Mesenchymal stem cell (in vitro differentiated cells and primary cell): Measurements from ENCODE around the gene MAPKAPK2.
"Not testable (repeated sequence)": the region's sequence is repeated elsewhere in the genome, so short reads cannot be mapped to it uniquely, and the experiment has no call there.

ENCODE experiments used
- DNase-seq: peaks from one replicate; pipeline ENCODE4 v3.0.0-alpha.2; 2013
- H2AFZ ChIP-seq: one replicate; pipeline ENCODE4 v1.6.1; 2013; ENCODE audit warnings: low read depth, mild to moderate bottlenecking, control low read depth, inconsistent platforms, low read length, moderate library complexity
- H2AK5ac ChIP-seq: 2 replicates; pipeline ENCODE4 v1.6.1; 2013; ENCODE audit warnings: low read length, moderate library complexity, mild to moderate bottlenecking, inconsistent platforms; ENCODE audit not compliant: severe bottlenecking
- H2BK120ac ChIP-seq: one replicate; pipeline ENCODE4 v1.6.1; 2013; ENCODE audit warnings: low read depth, mild to moderate bottlenecking, inconsistent platforms, low read length, moderate library complexity
- H2BK12ac ChIP-seq, 2 experiments: one replicate each; pipeline ENCODE4 v1.6.1; 2013; ENCODE audit warnings: inconsistent platforms in 2 of 2, low read length in 2 of 2, mild to moderate bottlenecking in 2 of 2, moderate library complexity in 2 of 2, control low read depth in 1 of 2
- H2BK15ac ChIP-seq: one replicate; pipeline ENCODE4 v1.6.1; 2013; ENCODE audit warnings: mild to moderate bottlenecking, low read depth, inconsistent platforms; ENCODE audit not compliant: poor library complexity, severe bottlenecking
- H2BK5ac ChIP-seq: 2 replicates; pipeline ENCODE4 v1.6.1; 2013; ENCODE audit warnings: low read depth, mild to moderate bottlenecking, low read length, control low read depth, inconsistent platforms; ENCODE audit not compliant: poor library complexity, severe bottlenecking
- H3K14ac ChIP-seq, 2 experiments: one replicate each; pipeline ENCODE4 v1.6.1; 2013; ENCODE audit warnings: inconsistent platforms in 2 of 2, low read length in 2 of 2, control low read depth in 1 of 2, mild to moderate bottlenecking in 1 of 2, moderate library complexity in 1 of 2
- H3K18ac ChIP-seq, 2 experiments: one replicate each; pipeline ENCODE4 v1.6.1; 2013; ENCODE audit warnings: inconsistent platforms in 2 of 2, low read length in 2 of 2, control low read depth in 1 of 2, low read depth in 1 of 2, mild to moderate bottlenecking in 1 of 2
- H3K23ac ChIP-seq, 2 experiments: one replicate each; pipeline ENCODE4 v1.6.1; 2013; ENCODE audit warnings: inconsistent platforms in 2 of 2, low read length in 2 of 2, mild to moderate bottlenecking in 2 of 2, moderate library complexity in 2 of 2, control low read depth in 1 of 2
- H3K27ac ChIP-seq: 2 replicates; pipeline ENCODE4 v1.5.1; 2013; ENCODE audit warnings: mild to moderate bottlenecking, moderate library complexity, low read length, control low read depth, inconsistent platforms; ENCODE audit not compliant: poor library complexity, severe bottlenecking
- H3K27me3 ChIP-seq, 2 experiments: 2 replicates each; pipeline versions ENCODE4 v1.6.1 to v1.7.0; 2013; ENCODE audit warnings: low read length in 2 of 2, mild to moderate bottlenecking in 2 of 2, moderate library complexity in 2 of 2, control low read depth in 1 of 2, inconsistent platforms in 1 of 2; ENCODE audit not compliant: control insufficient read depth in 1 of 2, insufficient read depth in 1 of 2
- H3K36me3 ChIP-seq, 2 experiments: 2 replicates each; pipeline versions ENCODE4 v1.6.1 to v1.7.0; 2013; ENCODE audit warnings: low read length in 2 of 2, control low read depth in 1 of 2, inconsistent platforms in 1 of 2, low read depth in 1 of 2, mild to moderate bottlenecking in 1 of 2; ENCODE audit not compliant: insufficient read depth in 2 of 2, control insufficient read depth in 1 of 2
- H3K4ac ChIP-seq, 2 experiments: one replicate each; pipeline ENCODE4 v1.6.1; 2013; ENCODE audit warnings: inconsistent platforms in 2 of 2, low read length in 2 of 2, mild to moderate bottlenecking in 2 of 2, moderate library complexity in 2 of 2, control low read depth in 1 of 2, low read depth in 1 of 2
- H3K4me1 ChIP-seq: 2 replicates; pipeline ENCODE4 v1.6.1; 2013; ENCODE audit warnings: low read depth, low read length, control low read depth; ENCODE audit not compliant: control insufficient read depth, insufficient read depth
- H3K4me2 ChIP-seq: 2 replicates; pipeline ENCODE4 v1.6.1; 2013; ENCODE audit warnings: low read length, mild to moderate bottlenecking, inconsistent platforms; ENCODE audit not compliant: poor library complexity, severe bottlenecking
- H3K4me3 ChIP-seq, 2 experiments: 2 replicates each; pipeline versions ENCODE4 v1.5.1 to v1.7.0; 2013; ENCODE audit warnings: low read length in 2 of 2, mild to moderate bottlenecking in 2 of 2, control low read depth in 1 of 2, low read depth in 1 of 2; ENCODE audit not compliant: insufficient read depth in 1 of 2
- H3K79me1 ChIP-seq: replicated peaks from 2 replicates; pipeline ENCODE4 v1.6.1; 2013; ENCODE audit warnings: mild to moderate bottlenecking, control low read depth, low read length, inconsistent platforms; ENCODE audit not compliant: poor library complexity, severe bottlenecking
- H3K9ac ChIP-seq: 2 replicates; pipeline ENCODE4 v1.7.0; 2013; ENCODE audit warnings: mild to moderate bottlenecking, low read length, moderate library complexity
- H3K9me3 ChIP-seq: 2 replicates; pipeline ENCODE4 v1.7.0; 2013; ENCODE audit warnings: mild to moderate bottlenecking, low read length; ENCODE audit not compliant: control insufficient read depth
- H4K8ac ChIP-seq: one replicate; pipeline ENCODE4 v1.6.1; 2013; ENCODE audit warnings: inconsistent platforms, mild to moderate bottlenecking, low read length, moderate library complexity
- H4K91ac ChIP-seq: one replicate; pipeline ENCODE4 v1.6.1; 2013; ENCODE audit warnings: mild to moderate bottlenecking, low read length, inconsistent platforms
- WGBS: methylation state at CpG from one replicate; pipeline ENCODE4 v1.1.7; 2013; ENCODE audit warnings: mixed read lengths; 5-methylcytosine and 5-hydroxymethylcytosine counted together

The MAPKAPK2 gene

DNA sequence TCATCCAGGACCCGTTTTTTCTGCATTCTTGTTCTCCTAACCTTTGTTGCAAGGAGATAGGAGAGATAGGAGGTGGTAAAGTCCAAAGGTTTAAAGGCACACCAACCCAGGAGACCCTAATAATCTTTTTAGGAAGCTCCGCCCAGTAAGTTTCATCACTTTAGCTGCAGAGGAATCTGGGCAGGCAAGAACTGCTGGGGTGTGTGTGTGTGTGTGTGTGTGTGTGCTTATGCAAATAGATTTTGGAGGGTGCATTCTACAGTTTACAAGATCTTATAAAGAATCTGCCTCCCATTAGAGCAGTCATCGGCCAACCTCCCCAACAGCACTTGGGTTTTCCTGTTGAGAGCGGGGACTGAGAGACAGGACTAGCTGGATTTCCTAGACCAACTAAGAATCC is 91.5 kb downstream of the MAPKAPK2 start:
- Histone ChIP-seq H3K4ac (no peak overlapping the region), H3K18ac (no peak overlapping the region), H3K9me3 (no peaks in the 10 kb centered on the region), H2BK5ac (no peak overlapping the region), H4K8ac (no peak overlapping the region), H2AK5ac (no peak overlapping the region), H3K4me2 (no peak overlapping the region), H3K79me1 (no peaks in the 10 kb centered on the region), H4K91ac (no peak overlapping the region), H2BK15ac (no peak overlapping the region), H3K4me3 (no peak overlapping the region), H3K36me3 (no peaks in the 10 kb centered on the region), H3K27ac (no peak overlapping the region), H3K9ac (no peak overlapping the region), H2BK120ac (no peak overlapping the region), H3K4me1 (no peaks in the 10 kb centered on the region), H2BK12ac (no peak overlapping the region), H3K14ac (no peak overlapping the region), H3K27me3 (peaks cover 33 to 36% of the 10 kb centered on the region in 2 experiments), H3K23ac (no peak overlapping the region), H2AFZ (no peak overlapping the region)
- 85% methylated on average over 4 of the region's 4 CpGs for WGBS
- no peak for DNase-seq

DNA sequence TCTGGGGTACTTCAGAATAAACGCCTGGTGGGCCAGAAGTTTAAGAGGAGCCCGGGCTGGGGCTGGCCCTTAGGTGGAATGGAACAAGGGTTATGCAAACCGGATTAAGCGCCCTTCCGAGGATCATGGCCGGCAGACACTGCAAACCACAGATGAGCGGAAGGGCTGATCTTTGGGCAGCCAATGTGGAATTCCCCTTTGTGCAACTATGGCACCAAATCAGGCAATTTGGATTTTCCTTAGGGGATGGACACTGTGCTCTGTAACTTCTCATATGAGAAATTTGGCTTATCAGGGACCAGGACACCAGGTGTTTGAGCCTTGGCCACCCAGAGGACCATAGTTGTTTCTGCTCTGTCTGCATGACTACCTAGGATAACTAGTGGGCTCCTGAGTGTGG is 93.3 kb downstream of the MAPKAPK2 start:
- Histone ChIP-seq H3K27ac (no peak overlapping the region), H2BK120ac (no peak overlapping the region), H2BK12ac (peak overlapping the region in 1 of 2 experiments; percentile 22), H3K14ac (no peak overlapping the region), H2AFZ (no peak overlapping the region), H3K27me3 (peaks cover 19 to 30% of the 10 kb centered on the region in 2 experiments), H3K23ac (no peak overlapping the region), H3K4me1 (no peaks in the 10 kb centered on the region), H3K9ac (no peak overlapping the region), H3K4me3 (no peak overlapping the region), H4K91ac (no peak overlapping the region), H3K18ac (no peak overlapping the region), H3K4me2 (no peak overlapping the region), H2BK15ac (no peak overlapping the region), H3K9me3 (no peaks in the 10 kb centered on the region), H3K4ac (no peak overlapping the region), H4K8ac (no peak overlapping the region), H3K79me1 (no peaks in the 10 kb centered on the region), H3K36me3 (no peaks in the 10 kb centered on the region), H2BK5ac (no peak overlapping the region), H2AK5ac (no peak overlapping the region)
- 89% methylated on average over 7 of the region's 7 CpGs for WGBS
- DNase-seq = no peak

DNA sequence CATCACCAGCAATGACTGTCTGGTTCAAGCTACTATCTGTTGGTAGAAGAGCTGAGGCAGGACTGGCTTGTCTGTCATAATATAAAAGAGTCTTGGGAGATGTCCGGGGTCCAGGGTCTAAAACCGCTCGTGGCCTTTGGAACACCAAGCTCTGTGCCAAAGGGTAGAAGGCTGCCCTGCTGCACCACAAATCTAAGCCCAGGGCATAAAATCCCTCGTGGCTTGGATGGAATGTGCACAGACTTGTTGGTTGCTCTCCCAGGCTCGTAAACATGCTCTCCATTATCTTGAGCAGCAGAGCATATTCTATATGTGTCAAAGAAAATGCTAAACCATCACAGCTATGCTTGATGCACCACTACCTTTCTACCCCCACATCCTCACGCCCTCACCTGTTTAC is 94.2 kb downstream of the MAPKAPK2 start:
- not testable (repeated sequence) for H3K18ac ChIP-seq, H2BK5ac ChIP-seq, H3K4ac ChIP-seq, DNase-seq, H4K91ac ChIP-seq, H3K4me2 ChIP-seq, H2BK120ac ChIP-seq, H3K36me3 ChIP-seq, H3K4me1 ChIP-seq, H3K14ac ChIP-seq, H3K27ac ChIP-seq, H3K9me3 ChIP-seq, H4K8ac ChIP-seq, H3K23ac ChIP-seq, H3K79me1 ChIP-seq, H2AFZ ChIP-seq, H2AK5ac ChIP-seq, H3K9ac ChIP-seq, H2BK12ac ChIP-seq, H3K4me3 ChIP-seq, H2BK15ac ChIP-seq
- peaks cover 15 to 22% of the 10 kb centered on the region in 2 experiments for H3K27me3 ChIP-seq
- 78% methylated on average over 6 of the region's 6 CpGs for WGBS

DNA sequence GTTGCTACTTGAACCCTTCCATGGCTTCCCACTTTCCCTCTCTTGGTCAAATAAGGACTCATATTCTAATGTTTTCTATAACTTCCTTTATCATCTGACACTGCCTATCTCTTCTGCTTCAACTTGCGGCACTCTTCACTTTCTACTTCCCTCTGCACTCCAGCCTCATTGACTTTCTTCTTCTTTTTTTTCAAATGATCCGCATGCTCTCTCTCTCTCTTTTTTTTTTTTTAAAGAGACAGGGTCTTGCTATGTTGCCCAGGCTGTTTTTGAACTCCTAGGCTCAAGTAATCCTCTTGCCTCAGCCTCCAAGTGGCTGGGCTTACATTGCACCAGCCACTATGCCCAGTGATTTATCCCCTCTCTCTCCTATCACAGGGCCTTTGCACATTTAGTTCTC is 94.9 kb downstream of the MAPKAPK2 start:
- no peaks in the 10 kb centered on the region for H3K79me1 ChIP-seq
- H3K36me3 ChIP-seq = no peaks in the 10 kb centered on the region
- H2BK15ac ChIP-seq = no peak overlapping the region
- no peak overlapping the region for H2BK12ac ChIP-seq
- H3K27ac ChIP-seq = no peak overlapping the region
- no peak overlapping the region for H3K4ac ChIP-seq
- H2AK5ac ChIP-seq = no peak overlapping the region
- H3K9me3 ChIP-seq = no peaks in the 10 kb centered on the region
- H4K91ac ChIP-seq = no peak overlapping the region
- H3K4me1 ChIP-seq = no peaks in the 10 kb centered on the region
- no peak overlapping the region for H3K23ac ChIP-seq
- H3K9ac ChIP-seq = no peak overlapping the region
- H3K18ac ChIP-seq = no peak overlapping the region
- no peak overlapping the region for H4K8ac ChIP-seq
- no peak overlapping the region for H2BK120ac ChIP-seq
- no peak overlapping the region for H2BK5ac ChIP-seq
- DNase-seq = no peak
- H3K4me3 ChIP-seq = no peak overlapping the region
- no peak overlapping the region for H3K14ac ChIP-seq
- 84% methylated on average over 2 of the region's 2 CpGs for WGBS
- no peak overlapping the region for H3K4me2 ChIP-seq
- no peak overlapping the region for H2AFZ ChIP-seq
- peaks cover 8 to 15% of the 10 kb centered on the region in 2 experiments for H3K27me3 ChIP-seq
